Measurements from ENCODE around the gene WIPF1. TPM values are rescaled to one million over a fixed set of nuclear protein-coding genes. Genes with fewer than 3 reads are reported as not detected.

The WIPF1 gene
- total RNA-seq, 6 experiments from 2014 or later = 33.0 to 41.7 (median 38.5) TPM

DNA sequence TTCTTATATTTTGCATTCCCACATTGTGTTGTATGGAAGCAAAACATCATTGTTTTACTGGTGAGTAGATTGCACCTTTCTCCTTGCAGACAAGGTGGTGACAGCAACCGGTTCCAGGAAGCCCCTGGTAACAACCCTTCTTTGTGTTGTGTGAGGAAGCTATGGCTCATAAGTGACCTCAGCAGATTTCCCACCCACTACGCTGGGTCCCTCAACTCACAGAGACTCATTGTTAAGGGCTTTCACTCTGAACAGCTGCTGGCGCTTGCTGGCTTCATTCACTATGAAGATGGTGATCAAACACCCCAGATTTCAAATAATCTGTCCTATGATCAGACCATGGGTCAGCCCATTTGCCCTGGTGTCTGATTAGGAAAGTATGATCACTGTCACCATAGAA is 53.4 kb downstream of the WIPF1 start:
- Mint-ChIP-seq H3K9me3 (no peaks in the 10 kb centered on the region), H3K36me3 (ENCODE audit: low read depth) (no peaks in the 10 kb centered on the region), H3K4me1 (ENCODE audit: low read depth) (0 out of 2 replicates have a peak, but pooled peaks cover 5% of the 10 kb centered on the region), H3K27me3 (ENCODE audit: insufficient read depth) (peaks cover 30% of the 10 kb centered on the region), H3K4me3 (no peak overlapping the region), H3K27ac (no peak overlapping the region)
- no peak for DNase-seq
- TF ChIP-seq, protein P1, sequence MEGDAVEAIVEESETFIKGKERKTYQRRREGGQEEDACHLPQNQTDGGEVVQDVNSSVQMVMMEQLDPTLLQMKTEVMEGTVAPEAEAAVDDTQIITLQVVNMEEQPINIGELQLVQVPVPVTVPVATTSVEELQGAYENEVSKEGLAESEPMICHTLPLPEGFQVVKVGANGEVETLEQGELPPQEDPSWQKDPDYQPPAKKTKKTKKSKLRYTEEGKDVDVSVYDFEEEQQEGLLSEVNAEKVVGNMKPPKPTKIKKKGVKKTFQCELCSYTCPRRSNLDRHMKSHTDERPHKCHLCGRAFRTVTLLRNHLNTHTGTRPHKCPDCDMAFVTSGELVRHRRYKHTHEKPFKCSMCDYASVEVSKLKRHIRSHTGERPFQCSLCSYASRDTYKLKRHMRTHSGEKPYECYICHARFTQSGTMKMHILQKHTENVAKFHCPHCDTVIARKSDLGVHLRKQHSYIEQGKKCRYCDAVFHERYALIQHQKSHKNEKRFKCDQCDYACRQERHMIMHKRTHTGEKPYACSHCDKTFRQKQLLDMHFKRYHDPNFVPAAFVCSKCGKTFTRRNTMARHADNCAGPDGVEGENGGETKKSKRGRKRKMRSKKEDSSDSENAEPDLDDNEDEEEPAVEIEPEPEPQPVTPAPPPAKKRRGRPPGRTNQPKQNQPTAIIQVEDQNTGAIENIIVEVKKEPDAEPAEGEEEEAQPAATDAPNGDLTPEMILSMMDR (IDR thresholded peaks at IDR 0.05) = no peak

DNA sequence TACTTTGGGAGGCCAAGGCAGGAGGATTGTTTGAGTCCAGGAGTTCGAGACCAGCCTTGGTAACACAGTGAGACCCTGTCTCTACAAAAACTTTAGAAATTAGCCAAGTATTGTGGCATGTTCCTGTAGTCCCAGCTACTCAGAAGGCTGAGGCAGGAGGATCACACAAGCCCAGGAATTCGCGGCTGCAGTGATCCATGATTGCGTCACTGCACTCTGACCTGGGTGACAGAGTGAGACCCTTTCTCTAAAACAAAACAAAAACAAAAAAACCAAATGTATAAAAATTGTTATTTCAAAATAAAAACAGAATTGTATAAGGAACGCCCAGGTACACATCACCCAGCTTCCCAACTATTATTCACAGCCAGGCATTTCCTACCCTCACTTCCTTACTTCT is 56.7 kb downstream of the WIPF1 start:
- TF ChIP-seq, protein P1 (IDR thresholded peaks at IDR 0.05) = no peak
- H3K27ac Mint-ChIP-seq = no peak overlapping the region
- H3K27me3 Mint-ChIP-seq (ENCODE audit: insufficient read depth) = peaks cover 31% of the 10 kb centered on the region
- no peaks in the 10 kb centered on the region for H3K36me3 Mint-ChIP-seq (ENCODE audit: low read depth)
- H3K4me1 Mint-ChIP-seq (ENCODE audit: low read depth) = no peaks in the 10 kb centered on the region
- H3K9me3 Mint-ChIP-seq = no peaks in the 10 kb centered on the region
- no peak for DNase-seq
- H3K4me3 Mint-ChIP-seq = no peak overlapping the region

DNA sequence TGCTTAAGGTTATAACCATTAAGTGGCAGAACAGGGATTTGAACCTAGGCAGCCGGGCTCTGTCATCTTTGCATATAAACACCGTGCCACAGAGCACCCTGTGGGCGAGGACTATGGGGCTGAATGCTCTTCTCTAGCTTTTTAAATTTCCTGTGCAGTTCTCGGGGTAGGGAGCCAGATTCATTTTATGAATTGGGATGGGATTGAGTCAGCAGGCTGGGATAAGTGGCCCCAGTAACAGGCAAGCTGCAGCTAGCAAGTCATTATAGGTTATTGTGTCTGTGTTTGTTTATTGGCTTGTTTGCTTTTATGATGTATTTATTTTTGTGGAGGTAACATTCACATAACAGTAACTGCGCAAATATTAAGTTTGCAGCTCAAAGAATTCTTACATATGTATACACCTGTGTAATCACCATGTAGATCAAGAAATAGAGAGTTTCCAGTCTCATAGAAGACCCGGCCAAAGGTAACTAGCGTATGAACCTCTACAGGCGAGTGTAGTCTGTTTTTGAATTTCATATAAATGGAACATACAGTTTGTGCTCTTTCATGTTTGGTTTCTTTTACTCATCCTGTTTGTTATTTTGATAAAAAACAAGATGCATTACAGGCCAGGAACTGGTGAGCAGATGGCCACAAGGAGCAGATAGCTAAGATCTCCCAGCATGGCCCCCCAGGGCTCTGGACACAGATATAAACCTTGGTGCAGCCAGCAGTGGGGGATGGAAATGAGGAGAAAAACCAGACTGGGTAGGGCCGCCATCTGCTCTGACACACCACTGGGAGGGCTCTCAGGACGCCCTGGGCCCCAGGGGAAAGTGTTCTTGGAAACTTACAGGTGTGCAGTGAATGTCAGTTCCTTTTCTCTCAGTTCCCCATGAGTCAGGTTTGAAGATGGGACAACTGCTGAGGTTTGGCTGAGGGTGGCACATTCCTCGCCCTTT is 61.6 kb downstream of the WIPF1 start:
- Mint-ChIP-seq H3K27ac (no peak overlapping the region), H3K27me3 (ENCODE audit: insufficient read depth) (peaks cover 13% of the 10 kb centered on the region), H3K4me3 (no peak overlapping the region), H3K9me3 (no peaks in the 10 kb centered on the region), H3K4me1 (ENCODE audit: low read depth) (peaks cover 12% of the 10 kb centered on the region), H3K36me3 (ENCODE audit: low read depth) (no peaks in the 10 kb centered on the region)
- no peak for DNase-seq
- TF ChIP-seq, protein P1 (IDR thresholded peaks at IDR 0.05) = no peak

DNA sequence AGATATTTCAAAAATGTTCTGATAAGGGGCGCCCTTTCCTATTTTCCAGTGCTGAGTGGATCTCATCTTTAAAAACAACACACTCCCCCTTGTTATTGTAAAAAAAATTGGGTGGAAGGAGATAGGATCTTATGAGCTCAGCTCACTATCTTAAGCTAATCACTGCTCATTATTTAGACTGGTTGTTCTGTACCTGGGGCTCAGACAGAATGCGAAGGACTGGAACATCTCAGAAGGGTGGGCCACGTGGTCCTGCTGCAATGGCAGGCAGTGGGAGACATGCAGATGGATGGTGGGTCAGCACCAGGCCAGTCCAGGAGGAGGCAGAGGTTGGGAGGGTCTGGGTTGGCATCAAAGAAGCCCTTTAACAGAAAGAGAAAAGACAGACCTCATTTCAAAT is 62.5 kb downstream of the WIPF1 start:
- Mint-ChIP-seq H3K27me3 (ENCODE audit: insufficient read depth) (peaks cover 11% of the 10 kb centered on the region), H3K9me3 (no peaks in the 10 kb centered on the region), H3K4me1 (ENCODE audit: low read depth) (peaks cover 14% of the 10 kb centered on the region), H3K36me3 (ENCODE audit: low read depth) (no peaks in the 10 kb centered on the region), H3K27ac (no peak overlapping the region), H3K4me3 (no peak overlapping the region)
- TF ChIP-seq, protein P1 (IDR thresholded peaks at IDR 0.05) = no peak
- DNase-seq = no peak

DNA sequence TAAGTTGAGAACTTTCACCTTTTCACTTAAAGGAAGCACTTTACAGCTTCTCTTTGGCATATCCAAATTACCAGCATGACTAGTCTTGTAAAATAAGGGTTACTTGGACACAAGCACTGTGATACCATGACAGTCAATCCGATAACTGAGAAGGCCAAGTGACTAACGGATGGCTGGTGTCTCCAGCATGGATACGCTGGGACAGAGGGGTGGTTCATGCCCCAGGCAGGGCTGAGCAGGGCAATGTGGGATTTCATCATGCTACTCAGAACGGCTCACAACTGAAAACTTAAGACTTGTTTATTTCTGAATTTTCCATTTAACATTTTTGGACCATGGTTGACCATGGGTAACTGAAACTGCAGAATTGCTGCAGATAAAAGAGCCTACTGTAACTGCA is 67.7 kb downstream of the WIPF1 start:
- H3K27ac Mint-ChIP-seq = no peak overlapping the region
- peaks cover 14% of the 10 kb centered on the region for H3K4me1 Mint-ChIP-seq (ENCODE audit: low read depth)
- TF ChIP-seq, protein P1 (IDR thresholded peaks at IDR 0.05) = no peak
- peaks cover 11% of the 10 kb centered on the region for H3K27me3 Mint-ChIP-seq (ENCODE audit: insufficient read depth)
- H3K9me3 Mint-ChIP-seq = peaks cover 9% of the 10 kb centered on the region; the same call in 1 of the 2 replicates
- DNase-seq = no peak
- H3K36me3 Mint-ChIP-seq (ENCODE audit: low read depth) = peaks cover 9% of the 10 kb centered on the region
- H3K4me3 Mint-ChIP-seq = no peak overlapping the region
